Activated naive CD4-positive, alpha-beta T cell treated with anti-CD3 and anti-CD28 coated beads, Interleukin-2, amount 10 ng/mL, durations not matched to agents 7 days and 5 days (primary cell): ENCODE data around the gene NEDD4.
"Not testable (repeated sequence)": the region's sequence is repeated elsewhere in the genome, so short reads cannot be mapped to it uniquely, and the experiment has no call there.

Experiments
- CTCF ChIA-PET: fragments of 350-600 bp; sonication (Branson Sonifier 250); formaldehyde crosslinking; loops from one replicate; lab custom pipeline; 2021; ENCODE audit warnings: antibody characterized with exemption; lab: Charles Lee
- DNase-seq: peaks from one replicate; pipeline ENCODE4 v3.0.0-alpha.2; 2020
- H3K27ac Mint-ChIP-seq: one replicate; pipeline ENCODE4 v1.8.0; 2021; ENCODE audit warnings: mild to moderate bottlenecking, moderate library complexity, mixed read lengths
- H3K27me3 Mint-ChIP-seq: one replicate; pipeline ENCODE4 v1.8.0; 2021; ENCODE audit warnings: mild to moderate bottlenecking, mixed read lengths
- H3K36me3 Mint-ChIP-seq: one replicate; pipeline ENCODE4 v1.8.0; 2021; ENCODE audit warnings: mixed read lengths
- H3K4me1 Mint-ChIP-seq: one replicate; pipeline ENCODE4 v1.8.0; 2021; ENCODE audit warnings: mixed read lengths
- H3K4me3 Mint-ChIP-seq: one replicate; pipeline ENCODE4 v1.8.0; 2021; ENCODE audit warnings: mild to moderate bottlenecking, moderate library complexity, mixed read lengths
- H3K9me3 Mint-ChIP-seq: one replicate; pipeline ENCODE4 v1.8.0; 2021; ENCODE audit warnings: mixed read lengths

The NEDD4 gene

GRCh38 chr15:55959744-55960447 lies 33.5 kb downstream of the NEDD4 start:
- no peaks in the 10 kb centered on the region for H3K9me3 Mint-ChIP-seq
- H3K27me3 Mint-ChIP-seq = no peaks in the 10 kb centered on the region
- no peaks in the 10 kb centered on the region for H3K4me1 Mint-ChIP-seq
- H3K27ac Mint-ChIP-seq = no peak overlapping the region
- no peaks in the 10 kb centered on the region for H3K36me3 Mint-ChIP-seq
- H3K4me3 Mint-ChIP-seq = no peak overlapping the region
- CTCF ChIA-PET = interaction anchor here (1.0 kb wide), 1 partner anchor 11 kb away, joined by 4 read pairs; no protein-coding TSS in a partner anchor
- no peak for DNase-seq

DNA sequence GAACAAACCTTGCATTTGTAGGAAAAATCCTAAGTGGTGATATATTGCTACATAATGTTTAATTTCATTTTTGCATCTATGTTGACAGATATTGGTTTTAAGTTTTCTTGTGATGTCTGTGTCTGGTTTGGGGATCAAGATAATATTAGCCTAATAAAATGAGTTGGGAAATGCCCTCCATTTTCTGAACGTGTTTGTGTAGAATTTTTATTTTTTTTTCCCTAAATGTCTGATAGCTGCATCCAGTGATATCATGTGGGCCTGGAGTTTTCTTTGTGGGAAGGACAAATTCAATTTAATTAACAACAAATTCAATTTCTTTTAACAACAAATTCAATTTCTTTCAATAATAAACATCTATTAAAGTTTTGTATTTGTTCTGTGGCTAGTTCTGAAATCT lies 35.1 kb downstream of the NEDD4 start:
- Mint-ChIP-seq H3K36me3 (no peaks in the 10 kb centered on the region), H3K4me1 (no peaks in the 10 kb centered on the region), H3K9me3 (no peaks in the 10 kb centered on the region)

GRCh38 chr15:55954862-55955605 lies 38.4 kb downstream of the NEDD4 start:
- Mint-ChIP-seq H3K27me3 (no peaks in the 10 kb centered on the region), H3K27ac (no peak overlapping the region), H3K9me3 (no peaks in the 10 kb centered on the region), H3K4me1 (no peaks in the 10 kb centered on the region), H3K4me3 (no peak overlapping the region), H3K36me3 (peaks cover 3% of the 10 kb centered on the region)
- DNase-seq = no peak
- CTCF ChIA-PET = no interaction called here

More for the DNA sequence above, 35.1 kb downstream of the NEDD4 start:
- Mint-ChIP-seq H3K27ac (no peak overlapping the region), H3K4me3 (no peak overlapping the region), H3K27me3 (no peaks in the 10 kb centered on the region)
- DNase-seq = no peak
- CTCF ChIA-PET = no interaction called here

DNA sequence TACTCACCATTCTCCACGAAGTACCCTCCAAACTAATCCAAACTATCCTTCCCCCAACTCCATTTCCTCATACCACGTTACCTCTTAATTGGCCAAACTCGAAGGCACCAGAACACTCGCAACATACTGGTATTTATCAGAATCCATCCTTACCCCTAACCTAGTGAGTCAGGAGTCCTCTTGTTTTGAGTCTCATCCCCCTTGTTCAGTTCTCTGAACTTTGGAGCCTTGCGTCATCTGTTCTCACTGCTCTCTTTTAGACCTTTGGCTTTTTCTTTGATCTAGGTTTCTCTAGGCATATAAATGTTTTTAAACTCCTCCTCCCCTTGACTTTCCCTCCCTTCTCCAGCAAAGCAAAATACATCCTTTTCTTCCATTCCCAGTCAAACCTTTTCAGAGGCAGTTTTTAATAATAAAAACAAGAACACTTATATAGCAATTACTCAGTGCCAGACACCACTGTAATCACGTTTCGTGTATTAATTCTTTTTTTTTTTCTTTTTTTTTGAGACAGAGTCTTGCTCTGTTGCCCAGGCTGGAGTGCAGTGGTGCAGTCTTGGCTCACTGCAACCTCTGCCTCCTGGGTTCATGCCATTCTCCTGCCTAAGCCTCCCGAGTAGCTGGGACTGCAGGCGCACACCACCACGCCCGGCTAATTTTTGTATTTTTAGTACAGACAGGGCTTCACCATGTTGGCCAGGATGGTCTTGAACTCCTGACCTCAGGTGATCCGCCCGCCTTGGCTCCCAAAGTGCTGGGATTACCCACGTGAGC lies 40.7 kb downstream of the NEDD4 start:
- H3K27ac Mint-ChIP-seq, H3K4me1 Mint-ChIP-seq, CTCF ChIA-PET, H3K9me3 Mint-ChIP-seq, H3K27me3 Mint-ChIP-seq, DNase-seq, H3K36me3 Mint-ChIP-seq, H3K4me3 Mint-ChIP-seq: not testable (repeated sequence)

- DNase-seq, H3K9me3 Mint-ChIP-seq, H3K27ac Mint-ChIP-seq, H3K36me3 Mint-ChIP-seq, H3K4me3 Mint-ChIP-seq, H3K27me3 Mint-ChIP-seq, H3K4me1 Mint-ChIP-seq: not testable (repeated sequence)
- CTCF ChIA-PET = interaction anchor here (1.1 kb wide), 1 partner anchor 27 kb away, joined by 3 read pairs; no protein-coding TSS in a partner anchor
Measured at GRCh38 chr15:55944606-55945005, 48.8 kb downstream of the NEDD4 start.

- H3K9me3 Mint-ChIP-seq = peaks cover 17% of the 10 kb centered on the region
- no peak overlapping the region for H3K27ac Mint-ChIP-seq
- no peak for DNase-seq
- no peak overlapping the region for H3K4me3 Mint-ChIP-seq
- no peaks in the 10 kb centered on the region for H3K27me3 Mint-ChIP-seq
- CTCF ChIA-PET = no interaction called here
- H3K36me3 Mint-ChIP-seq = peaks cover 7% of the 10 kb centered on the region
- no peaks in the 10 kb centered on the region for H3K4me1 Mint-ChIP-seq
Measured at GRCh38 chr15:55942332-55942731, 51.1 kb downstream of the NEDD4 start.

GRCh38 chr15:55937040-55937439 lies 56.4 kb downstream of the NEDD4 start:
- Mint-ChIP-seq H3K4me3 (no peak overlapping the region), H3K4me1 (no peaks in the 10 kb centered on the region), H3K9me3 (peaks cover 19% of the 10 kb centered on the region), H3K27ac (no peak overlapping the region), H3K36me3 (peaks cover 8% of the 10 kb centered on the region), H3K27me3 (no peaks in the 10 kb centered on the region)
- no peak for DNase-seq
- CTCF ChIA-PET = interaction anchor here (0.6 kb wide), 1 partner anchor 112 kb away, joined by 3 read pairs; no protein-coding TSS in a partner anchor

DNA sequence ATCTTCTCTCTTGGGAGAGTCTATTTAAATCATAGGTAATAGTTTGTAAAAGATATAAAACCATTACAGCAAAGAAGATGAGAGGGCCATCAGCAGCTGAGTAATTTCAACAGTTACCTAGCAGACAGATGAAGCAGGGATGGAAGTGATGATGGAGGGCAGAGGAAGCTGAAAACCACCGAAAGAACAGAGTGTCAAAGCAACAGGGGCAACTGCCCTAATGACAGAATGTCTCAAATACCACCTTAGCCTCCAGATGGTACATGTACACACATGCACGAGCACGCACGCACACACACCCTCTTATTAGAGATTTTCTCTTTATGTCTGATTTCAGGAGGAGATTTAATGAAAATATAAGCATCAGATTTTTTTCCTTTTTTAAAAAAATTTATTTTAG lies 64.5 kb downstream of the NEDD4 start:
- peaks cover 1% of the 10 kb centered on the region for H3K36me3 Mint-ChIP-seq
- CTCF ChIA-PET = interaction anchor here (2.0 kb wide), 1 partner anchor 11 kb away, joined by 6 read pairs; no protein-coding TSS in a partner anchor

GRCh38 chr15:55921744-55922143 lies 71.7 kb downstream of the NEDD4 start:
- Mint-ChIP-seq H3K27me3 (no peaks in the 10 kb centered on the region), H3K4me1 (no peaks in the 10 kb centered on the region), H3K9me3 (no peaks in the 10 kb centered on the region), H3K36me3 (no peaks in the 10 kb centered on the region), H3K4me3 (no peak overlapping the region), H3K27ac (no peak overlapping the region)
- DNase-seq = no peak
- CTCF ChIA-PET = no interaction called here

More for the DNA sequence above, 64.5 kb downstream of the NEDD4 start:
- peaks cover 11% of the 10 kb centered on the region for H3K9me3 Mint-ChIP-seq
- no peaks in the 10 kb centered on the region for H3K4me1 Mint-ChIP-seq
- no peak overlapping the region for H3K27ac Mint-ChIP-seq
- H3K27me3 Mint-ChIP-seq = no peaks in the 10 kb centered on the region
- no peak for DNase-seq
- no peak overlapping the region for H3K4me3 Mint-ChIP-seq

- H3K4me3 Mint-ChIP-seq = no peak overlapping the region
- no peak overlapping the region for H3K27ac Mint-ChIP-seq
- CTCF ChIA-PET = interaction anchor here (0.6 to 1.7 kb wide), 9 partner anchors 10 to 422 kb away, joined by 3 to 10 read pairs (median 3); no protein-coding TSS in a partner anchor
- DNase-seq = peak; percentile 24
- no peaks in the 10 kb centered on the region for H3K36me3 Mint-ChIP-seq
- H3K9me3 Mint-ChIP-seq = no peaks in the 10 kb centered on the region
- no peaks in the 10 kb centered on the region for H3K27me3 Mint-ChIP-seq
- no peaks in the 10 kb centered on the region for H3K4me1 Mint-ChIP-seq
Measured at GRCh38 chr15:55917881-55918296, 75.5 kb downstream of the NEDD4 start.

- Mint-ChIP-seq H3K4me1 (no peaks in the 10 kb centered on the region), H3K4me3 (no peak overlapping the region), H3K27me3 (no peaks in the 10 kb centered on the region), H3K9me3 (no peaks in the 10 kb centered on the region), H3K36me3 (no peaks in the 10 kb centered on the region), H3K27ac (no peak overlapping the region)
- CTCF ChIA-PET = interaction anchor here (0.9 to 1.5 kb wide), 4 partner anchors 11 to 273 kb away, joined by 3 to 6 read pairs (median 4); no protein-coding TSS in a partner anchor
- no peak for DNase-seq
Measured at GRCh38 chr15:55916666-55917409, 76.6 kb downstream of the NEDD4 start.

- Mint-ChIP-seq H3K4me1 (no peaks in the 10 kb centered on the region), H3K36me3 (no peaks in the 10 kb centered on the region), H3K27me3 (no peaks in the 10 kb centered on the region), H3K4me3 (no peak overlapping the region), H3K9me3 (no peaks in the 10 kb centered on the region), H3K27ac (no peak overlapping the region)
- CTCF ChIA-PET = interaction anchor here (0.9 kb wide), 1 partner anchor 16 kb away, joined by 3 read pairs; no protein-coding TSS in a partner anchor
- no peak for DNase-seq
Measured at GRCh38 chr15:55915876-55916567, 77.4 kb downstream of the NEDD4 start.

GRCh38 chr15:55915221-55915620 lies 78.2 kb downstream of the NEDD4 start:
- CTCF ChIA-PET = no interaction called here
- H3K4me3 Mint-ChIP-seq = no peak overlapping the region

More at GRCh38 chr15:55915221-55915620, 78.2 kb downstream of the NEDD4 start:
- Mint-ChIP-seq H3K27me3 (no peaks in the 10 kb centered on the region), H3K4me1 (no peaks in the 10 kb centered on the region), H3K27ac (no peak overlapping the region), H3K36me3 (no peaks in the 10 kb centered on the region), H3K9me3 (no peaks in the 10 kb centered on the region)
- no peak for DNase-seq
